Measurements from ENCODE around the gene ADD1.

Gene ADD1

GRCh38 chr4:2827874-2828751 lies 15.5 kb upstream of the ADD1 start:
- no peaks in the 10 kb centered on the region for H3K4me1 ChIP-seq (ENCODE audit: control insufficient read depth, low read depth, low read length)
- H3K9ac ChIP-seq (ENCODE audit: low read length), result no peak overlapping the region
- no peaks in the 10 kb centered on the region for H3K27me3 ChIP-seq (ENCODE audit: control insufficient read depth, insufficient read depth, low read length)
- H3K36me3 ChIP-seq (ENCODE audit: control insufficient read depth, low read depth, low read length), result peaks cover 35% of the 10 kb centered on the region
- no peaks in the 10 kb centered on the region for H3K9me3 ChIP-seq (ENCODE audit: control insufficient read depth, low read depth, low read length)
- no peak overlapping the region for H3K4me3 ChIP-seq (ENCODE audit: low read length)
- no peak overlapping the region for H3K27ac ChIP-seq (ENCODE audit: low read length)

GRCh38 chr4:2828758-2829181 lies 14.9 kb upstream of the ADD1 start:
- Histone ChIP-seq H3K36me3 (ENCODE audit: control insufficient read depth, low read depth, low read length) (peaks cover 34% of the 10 kb centered on the region), H3K9me3 (ENCODE audit: control insufficient read depth, low read depth, low read length) (no peaks in the 10 kb centered on the region), H3K9ac (ENCODE audit: low read length) (no peak overlapping the region), H3K4me3 (ENCODE audit: low read length) (no peak overlapping the region), H3K27ac (ENCODE audit: low read length) (no peak overlapping the region), H3K4me1 (ENCODE audit: control insufficient read depth, low read depth, low read length) (no peaks in the 10 kb centered on the region), H3K27me3 (ENCODE audit: control insufficient read depth, insufficient read depth, low read length) (no peaks in the 10 kb centered on the region)

- no peaks in the 10 kb centered on the region for H3K9me3 ChIP-seq (ENCODE audit: control insufficient read depth, low read depth, low read length)
- peaks cover 30% of the 10 kb centered on the region for H3K36me3 ChIP-seq (ENCODE audit: control insufficient read depth, low read depth, low read length)
- H3K27ac ChIP-seq (ENCODE audit: low read length), result no peak overlapping the region
- H3K4me3 ChIP-seq (ENCODE audit: low read length), result no peak overlapping the region
- H3K4me1 ChIP-seq (ENCODE audit: control insufficient read depth, low read depth, low read length), result no peaks in the 10 kb centered on the region
- H3K27me3 ChIP-seq (ENCODE audit: control insufficient read depth, insufficient read depth, low read length), result no peaks in the 10 kb centered on the region
- H3K9ac ChIP-seq (ENCODE audit: low read length), result no peak overlapping the region
Observed at GRCh38 chr4:2829321-2829932, 14.2 kb upstream of the ADD1 start.

- no peak overlapping the region for H3K27ac ChIP-seq (ENCODE audit: low read length)
- no peak overlapping the region for H3K4me3 ChIP-seq (ENCODE audit: low read length)
- no peak overlapping the region for H3K9ac ChIP-seq (ENCODE audit: low read length)
- H3K4me1 ChIP-seq (ENCODE audit: control insufficient read depth, low read depth, low read length), result no peaks in the 10 kb centered on the region
- peaks cover 30% of the 10 kb centered on the region for H3K36me3 ChIP-seq (ENCODE audit: control insufficient read depth, low read depth, low read length)
- H3K9me3 ChIP-seq (ENCODE audit: control insufficient read depth, low read depth, low read length), result no peaks in the 10 kb centered on the region
- H3K27me3 ChIP-seq (ENCODE audit: control insufficient read depth, insufficient read depth, low read length), result no peaks in the 10 kb centered on the region
Observed at GRCh38 chr4:2829933-2830451, 13.7 kb upstream of the ADD1 start.

GRCh38 chr4:2830632-2831610 lies 12.7 kb upstream of the ADD1 start:
- Histone ChIP-seq H3K4me3 (ENCODE audit: low read length) (no peak overlapping the region), H3K4me1 (ENCODE audit: control insufficient read depth, low read depth, low read length) (no peaks in the 10 kb centered on the region), H3K36me3 (ENCODE audit: control insufficient read depth, low read depth, low read length) (peaks cover 29% of the 10 kb centered on the region), H3K9me3 (ENCODE audit: control insufficient read depth, low read depth, low read length) (no peaks in the 10 kb centered on the region), H3K27me3 (ENCODE audit: control insufficient read depth, insufficient read depth, low read length) (no peaks in the 10 kb centered on the region), H3K9ac (ENCODE audit: low read length) (no peak overlapping the region), H3K27ac (ENCODE audit: low read length) (no peak overlapping the region)

GRCh38 chr4:2831611-2832308 lies 11.9 kb upstream of the ADD1 start:
- no peak overlapping the region for H3K4me3 ChIP-seq (ENCODE audit: low read length)
- H3K9ac ChIP-seq (ENCODE audit: low read length), result no peak overlapping the region
- H3K27me3 ChIP-seq (ENCODE audit: control insufficient read depth, insufficient read depth, low read length), result no peaks in the 10 kb centered on the region
- H3K36me3 ChIP-seq (ENCODE audit: control insufficient read depth, low read depth, low read length), result peaks cover 29% of the 10 kb centered on the region
- peaks cover 1% of the 10 kb centered on the region for H3K4me1 ChIP-seq (ENCODE audit: control insufficient read depth, low read depth, low read length)
- no peaks in the 10 kb centered on the region for H3K9me3 ChIP-seq (ENCODE audit: control insufficient read depth, low read depth, low read length)
- H3K27ac ChIP-seq (ENCODE audit: low read length), result no peak overlapping the region

- Histone ChIP-seq H3K27ac (ENCODE audit: low read length) (no peak overlapping the region), H3K9ac (ENCODE audit: low read length) (no peak overlapping the region), H3K4me1 (ENCODE audit: control insufficient read depth, low read depth, low read length) (peaks cover 8% of the 10 kb centered on the region), H3K36me3 (ENCODE audit: control insufficient read depth, low read depth, low read length) (peaks cover 29% of the 10 kb centered on the region), H3K27me3 (ENCODE audit: control insufficient read depth, insufficient read depth, low read length) (no peaks in the 10 kb centered on the region), H3K9me3 (ENCODE audit: control insufficient read depth, low read depth, low read length) (no peaks in the 10 kb centered on the region), H3K4me3 (ENCODE audit: low read length) (no peak overlapping the region)
Observed at GRCh38 chr4:2832309-2832980, 11.2 kb upstream of the ADD1 start.

GRCh38 chr4:2832981-2833670 lies 10.5 kb upstream of the ADD1 start:
- Histone ChIP-seq H3K4me1 (ENCODE audit: control insufficient read depth, low read depth, low read length) (peaks cover 14% of the 10 kb centered on the region), H3K27ac (ENCODE audit: low read length) (no peak overlapping the region), H3K36me3 (ENCODE audit: control insufficient read depth, low read depth, low read length) (peaks cover 27% of the 10 kb centered on the region)

GRCh38 chr4:2833671-2834000 lies 10.0 kb upstream of the ADD1 start:
- Histone ChIP-seq H3K9ac (ENCODE audit: low read length) (no peak overlapping the region), H3K27ac (ENCODE audit: low read length) (no peak overlapping the region), H3K36me3 (ENCODE audit: control insufficient read depth, low read depth, low read length) (peaks cover 27% of the 10 kb centered on the region), H3K4me3 (ENCODE audit: low read length) (no peak overlapping the region), H3K4me1 (ENCODE audit: control insufficient read depth, low read depth, low read length) (peaks cover 14% of the 10 kb centered on the region), H3K27me3 (ENCODE audit: control insufficient read depth, insufficient read depth, low read length) (no peaks in the 10 kb centered on the region), H3K9me3 (ENCODE audit: control insufficient read depth, low read depth, low read length) (no peaks in the 10 kb centered on the region)

More at GRCh38 chr4:2832981-2833670, 10.5 kb upstream of the ADD1 start:
- no peaks in the 10 kb centered on the region for H3K27me3 ChIP-seq (ENCODE audit: control insufficient read depth, insufficient read depth, low read length)
- no peaks in the 10 kb centered on the region for H3K9me3 ChIP-seq (ENCODE audit: control insufficient read depth, low read depth, low read length)
- H3K4me3 ChIP-seq (ENCODE audit: low read length), result no peak overlapping the region
- H3K9ac ChIP-seq (ENCODE audit: low read length), result no peak overlapping the region

Data from iPS-18a (cell line).